ENCODE results near the gene RPS29.
"Not testable (repeated sequence)": the region's sequence is repeated elsewhere in the genome, so short reads cannot be mapped to it uniquely, and the experiment has no call there.

Gene RPS29

GRCh38 chr14:49598189-49598484, 12.0 kb upstream of the RPS29 start:
- no peak for DNase-seq
- TF ChIP-seq, protein P1, sequence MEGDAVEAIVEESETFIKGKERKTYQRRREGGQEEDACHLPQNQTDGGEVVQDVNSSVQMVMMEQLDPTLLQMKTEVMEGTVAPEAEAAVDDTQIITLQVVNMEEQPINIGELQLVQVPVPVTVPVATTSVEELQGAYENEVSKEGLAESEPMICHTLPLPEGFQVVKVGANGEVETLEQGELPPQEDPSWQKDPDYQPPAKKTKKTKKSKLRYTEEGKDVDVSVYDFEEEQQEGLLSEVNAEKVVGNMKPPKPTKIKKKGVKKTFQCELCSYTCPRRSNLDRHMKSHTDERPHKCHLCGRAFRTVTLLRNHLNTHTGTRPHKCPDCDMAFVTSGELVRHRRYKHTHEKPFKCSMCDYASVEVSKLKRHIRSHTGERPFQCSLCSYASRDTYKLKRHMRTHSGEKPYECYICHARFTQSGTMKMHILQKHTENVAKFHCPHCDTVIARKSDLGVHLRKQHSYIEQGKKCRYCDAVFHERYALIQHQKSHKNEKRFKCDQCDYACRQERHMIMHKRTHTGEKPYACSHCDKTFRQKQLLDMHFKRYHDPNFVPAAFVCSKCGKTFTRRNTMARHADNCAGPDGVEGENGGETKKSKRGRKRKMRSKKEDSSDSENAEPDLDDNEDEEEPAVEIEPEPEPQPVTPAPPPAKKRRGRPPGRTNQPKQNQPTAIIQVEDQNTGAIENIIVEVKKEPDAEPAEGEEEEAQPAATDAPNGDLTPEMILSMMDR (IDR thresholded peaks at IDR 0.05; ENCODE audit: low read depth, low read length) = no peak
- Histone ChIP-seq H3K4me1 (no peaks in the 10 kb centered on the region), H3K9me3 (no peaks in the 10 kb centered on the region), H3K4me3 (ENCODE audit: low read depth, low read length) (peak overlapping the region; percentile 100), H3K36me3 (peaks cover 9% of the 10 kb centered on the region), H3K27me3 (no peaks in the 10 kb centered on the region)

- TF ChIP-seq, protein P1 (IDR thresholded peaks at IDR 0.05; ENCODE audit: low read depth, low read length) = no peak
- no peaks in the 10 kb centered on the region for H3K27me3 ChIP-seq
- DNase-seq = no peak
- H3K36me3 ChIP-seq = no peaks in the 10 kb centered on the region
- no peak overlapping the region for H3K4me3 ChIP-seq (ENCODE audit: low read depth, low read length)
- no peaks in the 10 kb centered on the region for H3K4me1 ChIP-seq
- no peaks in the 10 kb centered on the region for H3K9me3 ChIP-seq
Observed at GRCh38 chr14:49594347-49595091, 8.3 kb upstream of the RPS29 start.

GRCh38 chr14:49593016-49593415, 6.8 kb upstream of the RPS29 start:
- Histone ChIP-seq H3K4me1 (no peaks in the 10 kb centered on the region), H3K36me3 (no peaks in the 10 kb centered on the region), H3K4me3 (ENCODE audit: low read depth, low read length) (no peak overlapping the region), H3K9me3 (no peaks in the 10 kb centered on the region), H3K27me3 (no peaks in the 10 kb centered on the region)
- TF ChIP-seq, protein P1 (IDR thresholded peaks at IDR 0.05; ENCODE audit: low read depth, low read length) = no peak
- no peak for DNase-seq

DNA sequence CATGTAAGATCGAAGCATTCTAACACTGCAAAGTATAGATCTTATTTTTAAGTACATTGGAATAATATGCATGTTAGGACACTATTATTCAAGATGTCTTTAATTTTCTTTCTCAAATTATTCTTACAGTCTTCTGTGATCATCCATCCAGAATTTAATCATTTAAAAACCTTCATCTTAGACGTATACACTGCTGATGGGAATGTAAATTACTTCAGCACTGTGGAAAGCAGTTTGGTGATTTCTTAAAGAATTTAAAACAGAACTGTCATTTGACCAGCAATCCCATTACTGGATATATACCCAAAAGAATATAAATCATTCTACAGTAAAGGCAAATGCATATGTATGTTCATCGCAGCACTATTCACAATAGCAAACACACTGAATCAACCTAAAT, 3.2 kb upstream of the RPS29 start:
- no peaks in the 10 kb centered on the region for H3K27me3 ChIP-seq
- no peak overlapping the region for H3K4me3 ChIP-seq (ENCODE audit: low read depth, low read length)
- DNase-seq = no peak
- peaks cover 15% of the 10 kb centered on the region for H3K36me3 ChIP-seq
- TF ChIP-seq, protein P1 (IDR thresholded peaks at IDR 0.05; ENCODE audit: low read depth, low read length) = no peak
- no peaks in the 10 kb centered on the region for H3K9me3 ChIP-seq
- peaks cover under 1% of the 10 kb centered on the region; the same call in 1 of the 2 replicates for H3K4me1 ChIP-seq

GRCh38 chr14:49586673-49587460, 687 bp upstream of the RPS29 start:
- TF ChIP-seq, protein P1 (IDR thresholded peaks at IDR 0.05; ENCODE audit: low read depth, low read length) = peak; percentile 87
- H3K27me3 ChIP-seq = no peaks in the 10 kb centered on the region
- peaks cover 38% of the 10 kb centered on the region for H3K36me3 ChIP-seq
- no peaks in the 10 kb centered on the region for H3K9me3 ChIP-seq
- peak; percentile 69 for DNase-seq
- H3K4me1 ChIP-seq = peaks cover 6% of the 10 kb centered on the region
- H3K4me3 ChIP-seq (ENCODE audit: low read depth, low read length) = peak overlapping the region; percentile 33

DNA sequence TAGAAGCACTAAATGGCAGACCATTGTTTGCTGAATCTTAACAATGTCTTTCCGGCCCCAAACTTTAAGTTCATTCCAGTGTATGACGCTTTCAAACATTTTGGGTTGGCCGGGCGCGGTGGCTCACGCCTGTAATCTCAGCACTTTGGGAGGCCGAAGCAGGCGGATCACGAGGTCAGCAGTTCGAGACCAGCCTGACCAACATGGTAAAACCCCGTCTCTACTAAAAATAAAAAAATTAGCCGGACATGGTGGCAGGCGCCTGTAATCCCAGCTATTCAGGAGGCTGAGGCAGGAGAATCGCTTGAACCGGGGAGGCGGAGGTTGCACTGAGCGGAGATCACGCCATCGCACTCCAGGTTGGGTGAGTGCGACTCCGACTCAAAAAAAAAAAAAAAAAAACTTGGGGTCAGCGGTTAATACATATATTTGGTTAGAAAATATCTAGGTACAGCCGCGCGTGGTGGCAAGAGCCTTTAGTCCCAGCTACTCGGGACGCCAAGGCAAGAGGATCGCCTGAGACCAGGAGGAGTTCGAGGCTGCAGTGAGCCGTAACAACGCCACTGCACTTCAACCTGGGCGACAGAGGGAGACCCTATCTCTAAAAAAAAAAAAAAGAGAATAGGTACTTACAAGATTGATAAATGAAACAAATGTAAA, 1.1 kb downstream of the RPS29 start:
- peak; percentile 24 for DNase-seq
- H3K9me3 ChIP-seq, H3K27me3 ChIP-seq, H3K4me1 ChIP-seq: not testable (repeated sequence)
- Histone ChIP-seq H3K4me3 (ENCODE audit: low read depth, low read length) (peak overlapping the region; percentile 81), H3K36me3 (peaks cover 50% of the 10 kb centered on the region)

All from BE2C (cell line).